Thyroid gland (tissue), 4 donors: ENCODE data around the gene SETBP1.

Source experiments
- CTCF ChIP-seq, 6 experiments: fragments of 200-600 bp in 3 of 6; fragments of 450-650 bp in 3 of 6; sonication (generic) in 3 of 6; IDR thresholded peaks; one replicate each; pipeline ENCODE4 v1.5.1; 2016 to 2019; ENCODE audit warnings: antibody characterized with exemption in 6 of 6, mild to moderate bottlenecking in 2 of 6, inconsistent platforms in 1 of 6, moderate library complexity in 1 of 6
- POLR2A ChIP-seq, 2 donors: fragments of 450-650 bp; IDR thresholded peaks; one replicate each; pipeline ENCODE4 v1.6.1; 2017; ENCODE audit warnings: antibody characterized with exemption in 2 of 2, mild to moderate bottlenecking in 2 of 2, moderate library complexity in 1 of 2

DNA sequence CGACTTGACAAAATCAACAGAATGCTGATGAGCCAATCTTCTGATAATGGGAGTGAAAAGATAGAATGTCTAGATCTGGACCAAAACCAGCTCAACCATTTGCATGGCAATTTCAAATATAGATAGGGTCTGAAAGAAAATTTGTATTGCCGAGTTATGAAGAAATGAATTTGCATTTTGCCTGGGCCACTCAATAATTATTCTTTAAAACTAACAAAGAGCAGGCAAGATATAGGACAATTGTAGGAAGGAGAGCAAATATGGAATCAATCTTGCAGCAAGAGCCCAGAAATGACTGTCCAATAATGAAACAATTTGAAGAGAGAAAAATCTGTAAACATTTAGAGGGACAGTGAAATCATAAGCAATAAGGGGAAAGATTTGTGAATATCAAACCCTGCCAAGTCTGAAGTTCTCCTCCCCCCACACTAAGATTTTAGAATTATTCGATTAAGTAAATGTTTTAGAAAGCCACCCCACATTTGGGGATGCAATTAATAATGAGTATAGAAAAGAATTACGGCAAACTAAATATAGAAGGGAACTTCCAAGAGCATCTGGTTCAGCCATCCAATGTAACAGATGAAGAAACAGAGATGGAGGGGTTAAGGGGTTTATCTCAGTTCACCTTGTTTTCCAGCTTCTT lies 377.4 kb downstream of the SETBP1 start:
- TF ChIP-seq CTCF (IDR thresholded peaks at IDR 0.05) (no peak), POLR2A (IDR thresholded peaks at IDR 0.05) (no peak)
